ENCODE data around the gene PRDM11.

Gene PRDM11

DNA sequence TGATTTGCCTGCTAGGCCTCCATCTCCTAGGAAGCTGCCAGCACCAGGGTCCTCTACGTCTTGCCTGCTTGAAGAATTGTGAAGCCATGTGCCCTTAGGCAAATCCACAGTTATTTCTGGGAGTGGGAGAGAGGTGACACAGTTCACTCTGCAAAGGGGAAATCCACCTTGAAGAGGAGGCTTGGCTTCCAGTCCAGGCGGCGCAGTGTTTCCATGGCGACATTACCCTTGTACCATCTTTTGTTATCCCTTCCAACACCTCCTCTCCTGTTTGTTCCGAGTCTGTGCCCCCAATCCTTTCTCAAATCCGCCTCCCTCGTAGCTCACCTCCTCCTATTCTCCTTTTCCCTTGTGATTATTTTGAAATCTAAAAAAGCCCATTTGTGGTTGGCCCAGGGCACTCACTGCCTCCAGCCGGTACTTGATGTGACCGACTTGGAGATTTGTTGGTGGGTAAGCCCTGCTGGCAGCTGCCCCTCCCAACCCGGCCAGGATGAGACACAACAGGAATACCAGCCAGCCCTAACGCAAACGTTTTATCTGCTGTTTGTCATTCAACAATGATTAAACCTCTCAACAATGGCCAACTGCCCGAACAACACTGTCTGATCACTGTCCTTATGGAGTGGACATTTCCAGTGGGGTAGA, 121.3 kb downstream of the PRDM11 start:
- peak; percentile 70 for DNase-seq

- no peak for DNase-seq
Measured at GRCh38 chr11:45269678-45270077, 123.2 kb downstream of the PRDM11 start.

DNA sequence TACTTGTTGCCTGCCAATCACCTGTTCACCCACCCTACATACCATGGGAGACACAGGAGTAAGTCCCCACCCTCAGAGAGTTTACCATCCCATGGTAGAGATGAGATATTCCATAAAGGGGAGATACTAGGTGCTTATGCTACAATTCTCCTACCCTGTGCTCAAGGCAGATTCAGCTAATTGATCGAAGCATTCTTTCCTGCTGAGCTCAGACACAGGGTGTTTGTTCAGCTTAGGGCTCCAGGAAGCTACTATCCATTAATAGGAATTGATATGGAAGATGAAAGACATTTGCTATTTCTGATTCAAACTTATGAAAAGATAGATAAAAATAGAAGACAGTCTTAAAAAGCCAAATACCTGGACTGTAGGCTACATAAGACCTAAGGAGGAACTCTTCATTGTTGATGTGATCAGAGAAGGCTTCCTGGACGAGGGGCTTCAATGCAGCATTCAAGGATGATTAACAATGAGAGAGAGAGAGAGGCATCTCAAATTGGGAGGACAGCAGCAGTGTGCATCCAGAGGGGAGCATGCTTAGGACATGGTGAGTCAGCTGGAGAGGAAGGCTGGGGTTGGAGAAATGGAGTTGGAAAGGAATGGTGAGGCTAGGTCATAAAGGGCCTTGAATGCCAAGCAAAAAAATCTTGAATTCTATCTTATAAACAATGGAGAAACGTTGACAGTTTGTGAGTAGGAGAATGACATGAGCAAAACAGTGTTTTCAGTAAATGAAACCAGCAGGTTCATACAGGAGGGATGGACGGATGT, 124.7 kb downstream of the PRDM11 start:
- DNase-seq, result no peak

DNA sequence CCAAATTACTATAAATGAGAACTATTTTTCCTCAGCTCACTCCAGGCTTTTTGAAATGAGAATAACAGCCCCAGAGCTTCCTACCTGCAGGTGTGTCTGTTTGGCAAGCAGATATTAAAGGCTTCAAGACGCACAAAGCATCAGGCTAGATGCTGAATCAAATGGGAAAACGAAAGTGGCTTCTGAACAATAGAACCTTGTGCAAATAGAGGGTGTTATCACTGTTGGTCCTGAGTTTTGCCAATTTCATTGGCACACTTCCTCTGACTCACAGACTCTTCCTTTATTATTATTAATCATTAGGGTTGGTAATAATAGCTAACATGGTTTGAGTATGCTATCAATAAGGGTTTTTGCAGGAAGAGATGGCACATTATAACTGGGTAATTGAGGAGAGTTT, 126.3 kb downstream of the PRDM11 start:
- DNase-seq, result peak; percentile 82

DNA sequence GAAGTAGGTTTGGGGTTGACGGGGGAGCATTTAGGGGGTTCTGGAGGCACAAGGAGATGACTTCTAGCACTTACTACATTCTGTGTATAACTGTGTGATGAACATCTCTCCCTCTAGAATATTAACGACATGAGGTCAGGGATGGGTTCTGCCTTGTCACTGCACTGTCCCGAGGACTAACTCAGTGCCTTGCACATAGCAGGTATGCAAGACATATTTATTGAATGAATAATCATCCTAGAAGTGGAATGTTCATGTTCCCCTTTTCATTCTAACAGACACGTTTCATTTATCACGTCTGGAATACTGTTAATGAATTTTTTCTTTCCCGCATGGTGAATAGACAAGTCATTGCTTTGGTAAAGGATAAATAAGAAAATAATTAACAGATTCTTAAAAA, 127.1 kb downstream of the PRDM11 start:
- no peak for DNase-seq

GRCh38 chr11:45274206-45274605, 127.8 kb downstream of the PRDM11 start:
- no peak for DNase-seq

GRCh38 chr11:45275828-45276227, 129.4 kb downstream of the PRDM11 start:
- peak; percentile 75 for DNase-seq

- peak; percentile 81 for DNase-seq
Measured at GRCh38 chr11:45278714-45279113, 132.3 kb downstream of the PRDM11 start.

- no peak for DNase-seq
Measured at GRCh38 chr11:45279645-45280044, 133.2 kb downstream of the PRDM11 start.

DNA sequence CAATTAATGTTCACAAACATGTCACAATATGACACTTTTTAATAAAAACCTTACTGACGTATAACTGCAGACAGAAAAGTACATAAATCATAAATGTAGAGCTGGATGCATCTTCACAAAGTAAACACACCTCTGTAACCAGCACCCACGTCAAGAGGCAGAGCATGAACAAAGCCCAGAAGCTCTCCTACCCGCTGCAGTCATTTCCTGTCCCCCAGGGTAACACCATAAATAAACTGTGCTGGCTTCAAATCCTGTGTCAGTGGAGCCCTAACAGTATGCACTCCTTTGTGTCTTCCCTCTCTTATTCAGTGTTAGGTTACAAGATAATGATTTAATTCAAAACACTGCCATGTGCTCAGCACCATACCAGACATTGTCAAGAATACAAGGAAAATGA, 134.0 kb downstream of the PRDM11 start:
- peak; percentile 98 for DNase-seq

DNA sequence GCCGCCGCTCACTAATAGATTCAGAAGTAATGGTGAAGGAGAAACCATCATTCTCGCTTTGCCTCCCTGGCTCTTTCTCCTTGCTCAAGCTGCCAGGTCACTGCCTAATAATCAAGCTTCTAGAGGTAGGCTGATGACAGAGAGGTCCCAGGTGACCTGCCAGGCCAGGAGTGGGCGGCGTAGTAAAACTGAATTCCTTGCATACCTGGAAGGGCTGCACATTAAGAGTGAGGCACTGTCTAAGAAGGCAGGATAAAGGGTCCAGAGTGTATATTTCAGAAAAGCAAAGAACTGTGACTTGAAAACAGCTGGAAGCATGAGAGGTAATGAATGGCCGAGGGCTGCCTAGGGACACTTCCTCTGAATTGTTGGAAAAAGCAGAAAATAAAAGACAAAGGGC, 135.6 kb downstream of the PRDM11 start:
- DNase-seq, result no peak
